Activated T-cell treated with anti-CD3 and anti-CD28 coated beads, Interleukin-2, amount 50 U/mL, for 4 hours (primary cell): Measurements from ENCODE around the gene MAML2. TPM values are rescaled to one million over a fixed set of nuclear protein-coding genes. Genes with fewer than 3 reads are reported as not detected.

ENCODE experiments used
- ATAC-seq, 2 donors: fragments of 200-7000 bp; cut with Tn5 transposase; one replicate each; pipeline ENCODE4 v1.10.0; 2021
- DNase-seq: peaks from one replicate; pipeline ENCODE4 v3.0.0-alpha.2; 2020
- H3K27me3 Mint-ChIP-seq: one replicate; pipeline ENCODE4 v1.8.0; 2021; ENCODE audit warnings: low read depth, mixed read lengths
- H3K36me3 Mint-ChIP-seq: one replicate; pipeline ENCODE4 v1.8.0; 2022; ENCODE audit warnings: mixed read lengths; ENCODE audit not compliant: insufficient read depth
- H3K4me1 Mint-ChIP-seq: one replicate; pipeline ENCODE4 v1.8.0; 2021; ENCODE audit warnings: low read depth, mixed read lengths
- H3K4me3 Mint-ChIP-seq: one replicate; pipeline ENCODE4 v1.8.0; 2021; ENCODE audit warnings: mild to moderate bottlenecking, moderate library complexity, mixed read lengths
- H3K9me3 Mint-ChIP-seq: one replicate; pipeline ENCODE4 v1.8.0; 2021; ENCODE audit warnings: mixed read lengths
- total RNA-seq, 3 donors: library from RNA; stranded (reverse); gene quantifications; one replicate each; pipeline ENCODE4 v1.2.1, GENCODE V29; 2021

Gene MAML2
- total RNA-seq, 3 donors from 2014 or later = 27.3 to 29.8 (median 29.2) TPM

GRCh38 chr11:96155627-96156378 is 187.2 kb downstream of the MAML2 start:
- peaks cover 59% of the 10 kb centered on the region for H3K4me1 Mint-ChIP-seq
- H3K36me3 Mint-ChIP-seq = peaks cover 7% of the 10 kb centered on the region
- DNase-seq (peak; percentile 52), ATAC-seq (peak; percentile 78 to 80)
- H3K4me3 Mint-ChIP-seq = peak overlapping the region; percentile 23
- H3K27me3 Mint-ChIP-seq = no peaks in the 10 kb centered on the region
- H3K9me3 Mint-ChIP-seq = no peaks in the 10 kb centered on the region

- DNase-seq (no peak), ATAC-seq (no peak)
- Mint-ChIP-seq H3K36me3 (peaks cover 7% of the 10 kb centered on the region), H3K4me3 (no peak overlapping the region), H3K4me1 (peaks cover 59% of the 10 kb centered on the region), H3K9me3 (no peaks in the 10 kb centered on the region), H3K27me3 (no peaks in the 10 kb centered on the region)
Observed at GRCh38 chr11:96154802-96155520, 188.0 kb downstream of the MAML2 start.

DNA sequence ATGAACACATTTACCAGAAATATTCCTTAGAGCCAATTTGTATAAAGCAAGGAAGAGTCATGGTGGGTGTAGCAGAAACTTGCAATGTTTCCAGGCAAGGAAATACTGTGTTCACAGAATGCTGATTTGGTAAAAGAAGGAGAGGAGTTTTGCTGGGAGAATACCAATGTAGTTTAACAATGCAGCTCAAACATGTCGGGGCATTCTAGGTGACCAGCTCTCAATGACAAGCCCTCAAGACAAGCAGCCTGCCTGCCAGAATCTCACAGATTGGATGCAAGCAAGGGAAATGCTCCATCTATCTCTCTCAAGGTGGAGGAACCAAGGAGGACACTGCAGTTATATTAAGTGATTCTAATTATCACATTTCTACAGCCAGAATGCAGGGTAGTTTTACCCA is 190.4 kb downstream of the MAML2 start:
- Mint-ChIP-seq H3K4me3 (no peak overlapping the region), H3K36me3 (peaks cover 14% of the 10 kb centered on the region), H3K9me3 (no peaks in the 10 kb centered on the region), H3K27me3 (no peaks in the 10 kb centered on the region), H3K4me1 (peaks cover 53% of the 10 kb centered on the region)
- no peak for DNase-seq
- ATAC-seq = no peak

DNA sequence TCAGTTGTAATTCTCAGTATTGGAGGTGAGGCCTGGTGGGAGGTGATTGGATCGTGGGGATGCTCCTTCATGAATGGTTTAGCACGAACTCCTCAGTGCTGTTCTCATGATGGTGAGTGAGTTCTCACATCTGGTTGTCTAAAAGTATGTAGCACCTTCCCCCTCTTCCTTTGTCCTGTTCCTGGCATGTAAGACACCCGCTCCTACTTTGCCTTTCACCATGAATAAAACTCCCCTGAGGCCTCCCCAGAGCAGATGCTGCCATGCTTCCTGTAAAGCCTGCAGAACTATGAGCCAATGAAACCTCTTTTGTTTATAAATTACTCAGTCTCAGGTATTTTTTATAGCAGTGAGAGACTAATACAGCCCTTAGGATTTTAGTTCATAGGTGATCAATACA is 191.5 kb downstream of the MAML2 start:
- ATAC-seq = no peak
- H3K4me3 Mint-ChIP-seq = no peak overlapping the region
- no peaks in the 10 kb centered on the region for H3K9me3 Mint-ChIP-seq
- H3K27me3 Mint-ChIP-seq = no peaks in the 10 kb centered on the region
- DNase-seq = no peak
- H3K4me1 Mint-ChIP-seq = peaks cover 46% of the 10 kb centered on the region
- H3K36me3 Mint-ChIP-seq = peaks cover 16% of the 10 kb centered on the region

GRCh38 chr11:96150609-96151008 is 192.4 kb downstream of the MAML2 start:
- Mint-ChIP-seq H3K9me3 (no peaks in the 10 kb centered on the region), H3K4me3 (no peak overlapping the region), H3K4me1 (peaks cover 40% of the 10 kb centered on the region), H3K36me3 (peaks cover 18% of the 10 kb centered on the region), H3K27me3 (no peaks in the 10 kb centered on the region)
- no peak for ATAC-seq
- DNase-seq = no peak

- ATAC-seq (peak; percentile 89), DNase-seq (no peak)
- Mint-ChIP-seq H3K36me3 (peaks cover 18% of the 10 kb centered on the region), H3K4me3 (no peak overlapping the region), H3K9me3 (no peaks in the 10 kb centered on the region), H3K27me3 (no peaks in the 10 kb centered on the region), H3K4me1 (peaks cover 38% of the 10 kb centered on the region)
Observed at GRCh38 chr11:96149743-96150555, 193.0 kb downstream of the MAML2 start.

- Mint-ChIP-seq H3K9me3 (no peaks in the 10 kb centered on the region), H3K27me3 (no peaks in the 10 kb centered on the region), H3K4me1 (peaks cover 37% of the 10 kb centered on the region), H3K36me3 (peaks cover 20% of the 10 kb centered on the region), H3K4me3 (no peak overlapping the region)
- no peak for ATAC-seq
- DNase-seq = no peak
Observed at GRCh38 chr11:96147906-96148486, 195.0 kb downstream of the MAML2 start.

GRCh38 chr11:96147186-96147585 is 195.8 kb downstream of the MAML2 start:
- no peaks in the 10 kb centered on the region for H3K9me3 Mint-ChIP-seq
- DNase-seq = no peak
- no peak overlapping the region for H3K4me3 Mint-ChIP-seq
- H3K4me1 Mint-ChIP-seq = peaks cover 32% of the 10 kb centered on the region
- ATAC-seq = no peak
- H3K36me3 Mint-ChIP-seq = peaks cover 18% of the 10 kb centered on the region
- H3K27me3 Mint-ChIP-seq = no peaks in the 10 kb centered on the region

DNA sequence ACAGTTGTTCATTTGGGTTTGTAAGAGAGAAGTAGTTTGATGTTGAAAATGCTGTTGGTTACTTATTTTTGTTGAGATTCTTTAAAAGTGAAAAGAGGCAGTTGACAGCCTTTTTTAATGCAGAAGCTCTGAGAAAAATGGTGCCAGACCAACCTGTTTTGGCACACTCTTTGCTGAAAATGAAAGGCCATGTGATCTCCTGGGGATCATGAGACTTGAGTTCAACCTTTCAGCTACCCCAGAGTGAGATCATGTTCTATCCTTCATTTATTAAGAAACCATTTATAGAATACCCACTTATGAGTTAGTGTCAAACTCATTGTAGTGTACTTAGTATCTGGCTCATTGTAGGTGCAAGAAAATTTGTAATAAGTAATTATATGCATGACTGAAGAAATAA is 196.2 kb downstream of the MAML2 start:
- no peak overlapping the region for H3K4me3 Mint-ChIP-seq

GRCh38 chr11:96145163-96145585 is 197.8 kb downstream of the MAML2 start:
- Mint-ChIP-seq H3K9me3 (no peaks in the 10 kb centered on the region), H3K4me3 (no peak overlapping the region), H3K4me1 (peaks cover 47% of the 10 kb centered on the region), H3K27me3 (no peaks in the 10 kb centered on the region), H3K36me3 (peaks cover 20% of the 10 kb centered on the region)
- DNase-seq (no peak), ATAC-seq (no peak)

More for the DNA sequence above, 196.2 kb downstream of the MAML2 start:
- Mint-ChIP-seq H3K4me1 (peaks cover 33% of the 10 kb centered on the region), H3K27me3 (no peaks in the 10 kb centered on the region), H3K9me3 (no peaks in the 10 kb centered on the region), H3K36me3 (peaks cover 18% of the 10 kb centered on the region)
- DNase-seq (no peak), ATAC-seq (no peak)

- no peaks in the 10 kb centered on the region for H3K9me3 Mint-ChIP-seq
- H3K4me1 Mint-ChIP-seq = peaks cover 54% of the 10 kb centered on the region
- ATAC-seq (no peak), DNase-seq (no peak)
- H3K27me3 Mint-ChIP-seq = no peaks in the 10 kb centered on the region
- H3K36me3 Mint-ChIP-seq = peaks cover 22% of the 10 kb centered on the region
- H3K4me3 Mint-ChIP-seq = no peak overlapping the region
Observed at GRCh38 chr11:96144553-96144952, 198.4 kb downstream of the MAML2 start.

- Mint-ChIP-seq H3K9me3 (no peaks in the 10 kb centered on the region), H3K36me3 (peaks cover 23% of the 10 kb centered on the region), H3K4me3 (no peak overlapping the region), H3K4me1 (peaks cover 59% of the 10 kb centered on the region), H3K27me3 (no peaks in the 10 kb centered on the region)
- ATAC-seq (no peak), DNase-seq (no peak)
Observed at GRCh38 chr11:96143041-96143521, 199.9 kb downstream of the MAML2 start.

GRCh38 chr11:96141626-96142025 is 201.4 kb downstream of the MAML2 start:
- H3K4me1 Mint-ChIP-seq = peaks cover 64% of the 10 kb centered on the region
- no peaks in the 10 kb centered on the region for H3K27me3 Mint-ChIP-seq
- H3K36me3 Mint-ChIP-seq = peaks cover 22% of the 10 kb centered on the region
- no peak for ATAC-seq
- DNase-seq = no peak
- H3K9me3 Mint-ChIP-seq = no peaks in the 10 kb centered on the region
- no peak overlapping the region for H3K4me3 Mint-ChIP-seq

GRCh38 chr11:96139691-96140090 is 203.3 kb downstream of the MAML2 start:
- H3K4me1 Mint-ChIP-seq = peaks cover 72% of the 10 kb centered on the region
- H3K4me3 Mint-ChIP-seq = no peak overlapping the region
- no peaks in the 10 kb centered on the region for H3K9me3 Mint-ChIP-seq
- H3K27me3 Mint-ChIP-seq = no peaks in the 10 kb centered on the region
- peaks cover 22% of the 10 kb centered on the region for H3K36me3 Mint-ChIP-seq
- DNase-seq (no peak), ATAC-seq (no peak)
